Parathyroid adenoma (tissue), 2 donors: ENCODE measurements around the gene P2RX3.

Experiments used
- H2AFZ ChIP-seq: fragments of 300-600 bp; sonication (generic); one replicate; pipeline ENCODE4 v1.7.0; 2017; ENCODE audit warnings: antibody characterized with exemption, mild to moderate bottlenecking
- H3K27ac ChIP-seq: fragments of 300-600 bp; sonication (generic); one replicate; pipeline ENCODE4 v1.7.0; 2017
- H3K27me3 ChIP-seq: fragments of 300-600 bp; sonication (generic); one replicate; pipeline ENCODE4 v1.7.0; 2017; ENCODE audit warnings: low read length; ENCODE audit not compliant: control insufficient read depth, insufficient read depth
- H3K36me3 ChIP-seq: fragments of 300-600 bp; sonication (generic); one replicate; pipeline ENCODE4 v1.7.0; 2017; ENCODE audit warnings: low read length; ENCODE audit not compliant: control insufficient read depth, insufficient read depth
- H3K4me1 ChIP-seq: fragments of 300-600 bp; sonication (generic); one replicate; pipeline ENCODE4 v1.7.0; 2017; ENCODE audit warnings: control low read depth
- H3K4me2 ChIP-seq: fragments of 300-600 bp; sonication (generic); one replicate; pipeline ENCODE4 v1.7.0; 2017; ENCODE audit warnings: low read length
- H3K4me3 ChIP-seq: fragments of 300-600 bp; sonication (generic); one replicate; pipeline ENCODE4 v1.7.0; 2017; ENCODE audit warnings: low read depth, low read length
- H3K79me2 ChIP-seq: fragments of 300-600 bp; sonication (generic); one replicate; pipeline ENCODE4 v1.7.0; 2017; ENCODE audit warnings: control low read depth
- H3K9ac ChIP-seq: fragments of 300-600 bp; sonication (generic); one replicate; pipeline ENCODE4 v1.7.0; 2017; ENCODE audit warnings: mild to moderate bottlenecking
- H3K9me3 ChIP-seq: fragments of 300-600 bp; sonication (generic); one replicate; pipeline ENCODE4 v1.7.0; 2017; ENCODE audit warnings: low read length; ENCODE audit not compliant: control insufficient read depth
- CTCF ChIP-seq: fragments of 300-600 bp; sonication (generic); IDR thresholded peaks from one replicate; pipeline ENCODE4 v1.7.0; 2017; ENCODE audit warnings: antibody characterized with exemption, mild to moderate bottlenecking
- donor health status: primary hyperparathyroidism.

P2RX3 gene

GRCh38 chr11:57364851-57365660 is 26.9 kb downstream of the P2RX3 start:
- no peak overlapping the region for H2AFZ ChIP-seq
- H3K4me3 ChIP-seq, result no peak overlapping the region
- no peaks in the 10 kb centered on the region for H3K9me3 ChIP-seq
- H3K4me1 ChIP-seq, result peaks cover 2% of the 10 kb centered on the region
- H3K9ac ChIP-seq, result no peak overlapping the region
- H3K27ac ChIP-seq, result no peak overlapping the region
- H3K27me3 ChIP-seq, result no peaks in the 10 kb centered on the region
- H3K79me2 ChIP-seq, result no peaks in the 10 kb centered on the region
- H3K36me3 ChIP-seq, result no peaks in the 10 kb centered on the region
- no peak for TF ChIP-seq CTCF
- no peak overlapping the region for H3K4me2 ChIP-seq

GRCh38 chr11:57368106-57368844 is 30.1 kb downstream of the P2RX3 start:
- Histone ChIP-seq H3K79me2 (no peaks in the 10 kb centered on the region), H3K4me2 (no peak overlapping the region), H3K27ac (no peak overlapping the region), H3K27me3 (no peaks in the 10 kb centered on the region), H3K4me3 (no peak overlapping the region), H3K9me3 (no peaks in the 10 kb centered on the region), H3K4me1 (peaks cover 2% of the 10 kb centered on the region), H3K9ac (no peak overlapping the region), H2AFZ (no peak overlapping the region), H3K36me3 (no peaks in the 10 kb centered on the region)
- no peak for TF ChIP-seq CTCF

GRCh38 chr11:57368845-57369232 is 30.7 kb downstream of the P2RX3 start:
- no peak overlapping the region for H3K27ac ChIP-seq
- H3K9ac ChIP-seq, result no peak overlapping the region
- TF ChIP-seq CTCF, result no peak
- no peak overlapping the region for H3K4me3 ChIP-seq
- no peaks in the 10 kb centered on the region for H3K36me3 ChIP-seq
- H3K27me3 ChIP-seq, result no peaks in the 10 kb centered on the region
- no peaks in the 10 kb centered on the region for H3K79me2 ChIP-seq
- H3K4me1 ChIP-seq, result peaks cover under 1% of the 10 kb centered on the region
- H3K9me3 ChIP-seq, result no peaks in the 10 kb centered on the region
- H2AFZ ChIP-seq, result no peak overlapping the region
- H3K4me2 ChIP-seq, result no peak overlapping the region

GRCh38 chr11:57370251-57370650 is 32.1 kb downstream of the P2RX3 start:
- Histone ChIP-seq H3K4me2 (no peak overlapping the region), H2AFZ (no peak overlapping the region), H3K9me3 (no peaks in the 10 kb centered on the region), H3K36me3 (no peaks in the 10 kb centered on the region), H3K27ac (no peak overlapping the region), H3K27me3 (no peaks in the 10 kb centered on the region), H3K4me3 (no peak overlapping the region), H3K79me2 (no peaks in the 10 kb centered on the region), H3K9ac (no peak overlapping the region), H3K4me1 (no peaks in the 10 kb centered on the region)
- no peak for TF ChIP-seq CTCF
